Trophoblast cell (in vitro differentiated cells and primary cell): Measurements from ENCODE around the gene OR12D3. TPM values are rescaled to one million over a fixed set of nuclear protein-coding genes. Genes with fewer than 3 reads are reported as not detected.

ENCODE experiments used
- DNase-seq, 2 donors: peaks; one replicate each; pipeline ENCODE4 v3.0.0-alpha.2; 2016
- H2AFZ ChIP-seq: 2 replicates; pipeline ENCODE4 v1.6.1; 2013; ENCODE audit warnings: low read length, moderate library complexity, mild to moderate bottlenecking; ENCODE audit not compliant: insufficient read depth, poor library complexity
- H2AK5ac ChIP-seq: 2 replicates; pipeline ENCODE4 v1.6.1; 2013; ENCODE audit warnings: mild to moderate bottlenecking, low read length
- H2BK120ac ChIP-seq: 2 replicates; pipeline ENCODE4 v1.6.1; 2013; ENCODE audit warnings: low read length, mild to moderate bottlenecking, moderate library complexity; ENCODE audit not compliant: insufficient read depth, poor library complexity
- H2BK12ac ChIP-seq: 2 replicates; pipeline ENCODE4 v1.6.1; 2013; ENCODE audit warnings: mild to moderate bottlenecking, low read length, moderate library complexity
- H2BK5ac ChIP-seq: 2 replicates; pipeline ENCODE4 v1.6.1; 2013; ENCODE audit warnings: low read length, low read depth, moderate library complexity, mild to moderate bottlenecking; ENCODE audit not compliant: poor library complexity
- H3K14ac ChIP-seq: 2 replicates; pipeline ENCODE4 v1.6.1; 2013; ENCODE audit warnings: mild to moderate bottlenecking, low read length
- H3K18ac ChIP-seq: 2 replicates; pipeline ENCODE4 v1.6.1; 2013; ENCODE audit warnings: mild to moderate bottlenecking, low read length
- H3K23ac ChIP-seq: 2 replicates; pipeline ENCODE4 v1.6.1; 2013; ENCODE audit warnings: low read length
- H3K27ac ChIP-seq: 2 replicates; pipeline ENCODE4 v1.5.1; 2013; ENCODE audit warnings: low read depth, mild to moderate bottlenecking, inconsistent platforms, low read length, moderate library complexity
- H3K27me3 ChIP-seq: 2 replicates; pipeline ENCODE4 v1.6.1; 2013; ENCODE audit warnings: inconsistent platforms, mild to moderate bottlenecking, low read length, moderate library complexity; ENCODE audit not compliant: insufficient read depth
- H3K36me3 ChIP-seq, 2 experiments: 1 replicate in 1 of 2; 2 replicates in 1 of 2; pipeline ENCODE4 v1.6.1; 2013; ENCODE audit warnings: low read length in 2 of 2, mild to moderate bottlenecking in 2 of 2, moderate library complexity in 1 of 2; ENCODE audit not compliant: insufficient read depth in 2 of 2, control insufficient read depth in 1 of 2
- H3K4ac ChIP-seq: 2 replicates; pipeline ENCODE4 v1.6.1; 2013; ENCODE audit warnings: low read depth, mild to moderate bottlenecking, low read length, moderate library complexity
- H3K4me1 ChIP-seq, 2 experiments: 1 replicate in 1 of 2; 2 replicates in 1 of 2; pipeline ENCODE4 v1.6.1; 2013; ENCODE audit warnings: low read length in 2 of 2, mild to moderate bottlenecking in 2 of 2, moderate library complexity in 1 of 2; ENCODE audit not compliant: insufficient read depth in 2 of 2, control insufficient read depth in 1 of 2
- H3K4me2 ChIP-seq: 2 replicates; pipeline ENCODE4 v1.6.1; 2013; ENCODE audit warnings: inconsistent platforms, mild to moderate bottlenecking, low read length, moderate library complexity
- H3K4me3 ChIP-seq: 2 replicates; pipeline ENCODE4 v1.5.1; 2013; ENCODE audit warnings: mild to moderate bottlenecking, low read depth, low read length, inconsistent platforms
- H3K79me1 ChIP-seq: one replicate; pipeline ENCODE4 v1.6.1; 2013; ENCODE audit warnings: low read length
- H3K79me2 ChIP-seq: 2 replicates; pipeline ENCODE4 v1.6.1; 2013; ENCODE audit warnings: low read length, mild to moderate bottlenecking; ENCODE audit not compliant: control insufficient read depth, insufficient read depth, poor library complexity
- H3K9ac ChIP-seq: 2 replicates; pipeline ENCODE4 v1.6.1; 2013; ENCODE audit warnings: mild to moderate bottlenecking, low read length
- H3K9me3 ChIP-seq: 2 replicates; pipeline ENCODE4 v1.6.1; 2013; ENCODE audit warnings: low read depth, mild to moderate bottlenecking, control low read depth, inconsistent platforms, low read length; ENCODE audit not compliant: insufficient read depth
- H4K12ac ChIP-seq: 2 replicates; pipeline ENCODE4 v1.6.1; 2013; ENCODE audit warnings: low read depth, mild to moderate bottlenecking, low read length, moderate library complexity
- H4K8ac ChIP-seq: 2 replicates; pipeline ENCODE4 v1.6.1; 2013; ENCODE audit warnings: low read depth, mild to moderate bottlenecking, low read length, moderate library complexity
- H4K91ac ChIP-seq: one replicate; pipeline ENCODE4 v1.6.1; 2013; ENCODE audit warnings: low read depth, mild to moderate bottlenecking, low read length, moderate library complexity
- WGBS: extraction: QIAGEN DNeasy Blood & Tissue Kit; methylation state at CpG from one replicate; pipeline ENCODE4 v1.1.7; 2013; ENCODE audit warnings: missing lambda C conversion rate; ENCODE audit not compliant: insufficient read length, insufficient coverage; ENCODE audit errors: extremely low coverage; 5-methylcytosine and 5-hydroxymethylcytosine counted together
- polyA plus RNA-seq: library from polyadenylated mRNA; stranded (reverse); fragments of 200-250 nt; gene quantifications from 2 replicates; pipeline ENCODE4 v1.2.3, GENCODE V29; 2013

The OR12D3 gene
- polyA plus RNA-seq, result not detected in 2 replicates

GRCh38 chr6:29375191-29375590 is at the start of gene OR12D3:
Gene OR12D3, minus strand, starts transcription at chr6:29375291. Its CDS starts 4 bp downstream, at chr6:29375287.
- Histone ChIP-seq H3K27me3 (no peaks in the 10 kb centered on the region), H3K18ac (no peak within 1 kb of the TSS), H2BK12ac (no peak within 1 kb of the TSS), H3K4me3 (no peak within 1 kb of the TSS), H3K4me2 (no peak within 1 kb of the TSS), H4K91ac (no peak within 1 kb of the TSS), H2BK120ac (no peak within 1 kb of the TSS), H3K9me3 (no peaks in the 10 kb centered on the region), H4K8ac (no peak within 1 kb of the TSS), H3K4ac (no peak within 1 kb of the TSS), H3K79me1 (no peaks in the 10 kb centered on the region), H3K36me3 (no peaks in the 10 kb centered on the region), H2BK5ac (no peak within 1 kb of the TSS), H4K12ac (no peak within 1 kb of the TSS), H3K23ac (no peak within 1 kb of the TSS), H3K14ac (no peak within 1 kb of the TSS), H2AFZ (no peak within 1 kb of the TSS), H2AK5ac (no peak within 1 kb of the TSS), H3K79me2 (no peaks in the 10 kb centered on the region), H3K27ac (no peak within 1 kb of the TSS), H3K4me1 (no peaks in the 10 kb centered on the region), H3K9ac (no peak within 1 kb of the TSS)
- DNase-seq, result no peak
- WGBS, result no CpG with 5 or more reads among the region's 1 CpG

- H3K79me2 ChIP-seq, result no peaks in the 10 kb centered on the region
- no peak overlapping the region for H4K12ac ChIP-seq
- no peaks in the 10 kb centered on the region for H3K27me3 ChIP-seq
- H3K4ac ChIP-seq, result no peak overlapping the region
- H3K14ac ChIP-seq, result no peak overlapping the region
- no peak overlapping the region for H2BK12ac ChIP-seq
- DNase-seq, result no peak
- no peak overlapping the region for H3K23ac ChIP-seq
- no peak overlapping the region for H3K4me3 ChIP-seq
- no peak overlapping the region for H2BK5ac ChIP-seq
- no peak overlapping the region for H2AFZ ChIP-seq
- no peaks in the 10 kb centered on the region for H3K4me1 ChIP-seq
- H3K27ac ChIP-seq, result no peak overlapping the region
- no peak overlapping the region for H2AK5ac ChIP-seq
- no peak overlapping the region for H2BK120ac ChIP-seq
- no peaks in the 10 kb centered on the region for H3K79me1 ChIP-seq
- H4K8ac ChIP-seq, result no peak overlapping the region
- H3K9ac ChIP-seq, result no peak overlapping the region
- WGBS, result no CpG with 5 or more reads among the region's 2 CpGs
- no peak overlapping the region for H3K18ac ChIP-seq
- H3K9me3 ChIP-seq, result no peaks in the 10 kb centered on the region
- H4K91ac ChIP-seq, result no peak overlapping the region
- no peaks in the 10 kb centered on the region for H3K36me3 ChIP-seq
- H3K4me2 ChIP-seq, result no peak overlapping the region
Measured at GRCh38 chr6:29424575-29424974, 49.5 kb upstream of the OR12D3 start.

- no CpG with 5 or more reads among the region's 2 CpGs for WGBS
- H3K4ac ChIP-seq, result no peak overlapping the region
Measured at GRCh38 chr6:29424168-29424567, 49.1 kb upstream of the OR12D3 start.

GRCh38 chr6:29419516-29419915 is 44.4 kb upstream of the OR12D3 start:
- Histone ChIP-seq H3K79me1 (no peaks in the 10 kb centered on the region), H3K4me1 (no peaks in the 10 kb centered on the region), H3K18ac (no peak overlapping the region), H3K27me3 (no peaks in the 10 kb centered on the region), H3K4me3 (no peak overlapping the region), H2BK5ac (no peak overlapping the region), H4K91ac (no peak overlapping the region), H3K14ac (no peak overlapping the region), H2BK12ac (no peak overlapping the region), H2BK120ac (no peak overlapping the region), H4K8ac (no peak overlapping the region), H3K36me3 (no peaks in the 10 kb centered on the region), H3K4ac (no peak overlapping the region), H3K4me2 (no peak overlapping the region), H2AK5ac (no peak overlapping the region), H3K27ac (no peak overlapping the region), H3K79me2 (no peaks in the 10 kb centered on the region), H3K9ac (no peak overlapping the region), H3K9me3 (no peaks in the 10 kb centered on the region), H2AFZ (no peak overlapping the region), H3K23ac (no peak overlapping the region), H4K12ac (no peak overlapping the region)
- no CpG with 5 or more reads among the region's 3 CpGs for WGBS
- DNase-seq, result no peak

More at GRCh38 chr6:29424168-29424567, 49.1 kb upstream of the OR12D3 start:
- Histone ChIP-seq H2BK5ac (no peak overlapping the region), H3K79me1 (no peaks in the 10 kb centered on the region), H2AK5ac (no peak overlapping the region), H3K4me2 (no peak overlapping the region), H3K27ac (no peak overlapping the region), H3K4me1 (no peaks in the 10 kb centered on the region), H3K23ac (no peak overlapping the region), H4K8ac (no peak overlapping the region), H2AFZ (no peak overlapping the region), H2BK12ac (no peak overlapping the region), H4K12ac (no peak overlapping the region), H3K79me2 (no peaks in the 10 kb centered on the region), H3K4me3 (no peak overlapping the region), H4K91ac (no peak overlapping the region), H3K36me3 (no peaks in the 10 kb centered on the region), H2BK120ac (no peak overlapping the region), H3K14ac (no peak overlapping the region), H3K27me3 (no peaks in the 10 kb centered on the region), H3K9ac (no peak overlapping the region), H3K18ac (no peak overlapping the region), H3K9me3 (no peaks in the 10 kb centered on the region)
- DNase-seq, result no peak
